GM19463 (cell line): ENCODE data around the gene BLOC1S1.
A peak's percentile ranks its signal among the peaks of the same experiment; 100 is the strongest.

Experiments used
- ATAC-seq: cut with Tn5 transposase; IDR thresholded peaks from one replicate; pipeline ENCODE4 v1.9.1; 2021; ENCODE audit warnings: mild to moderate bottlenecking, moderate library complexity; ENCODE audit not compliant: unreplicated experiment

The BLOC1S1 gene

DNA sequence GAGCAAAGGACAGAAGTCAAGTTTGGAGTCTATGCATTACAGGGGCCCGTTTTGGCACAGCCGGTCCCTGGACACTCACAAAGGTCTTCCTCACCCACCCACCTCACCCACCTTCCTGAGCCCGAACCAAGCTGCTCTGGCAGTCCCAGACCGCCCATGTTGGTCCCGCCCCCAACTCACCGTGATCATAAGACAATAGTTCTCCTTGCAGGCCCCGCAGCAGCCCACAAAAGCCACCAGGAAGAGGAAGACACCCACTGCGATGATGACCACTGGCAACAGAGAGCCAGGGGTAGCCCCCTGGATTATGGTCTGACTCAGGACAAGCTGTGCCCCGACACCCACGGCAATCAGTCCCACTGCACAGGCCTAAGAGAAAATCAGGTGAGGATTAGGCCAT, 11.1 kb downstream of the BLOC1S1 start:
- ATAC-seq: no peak

DNA sequence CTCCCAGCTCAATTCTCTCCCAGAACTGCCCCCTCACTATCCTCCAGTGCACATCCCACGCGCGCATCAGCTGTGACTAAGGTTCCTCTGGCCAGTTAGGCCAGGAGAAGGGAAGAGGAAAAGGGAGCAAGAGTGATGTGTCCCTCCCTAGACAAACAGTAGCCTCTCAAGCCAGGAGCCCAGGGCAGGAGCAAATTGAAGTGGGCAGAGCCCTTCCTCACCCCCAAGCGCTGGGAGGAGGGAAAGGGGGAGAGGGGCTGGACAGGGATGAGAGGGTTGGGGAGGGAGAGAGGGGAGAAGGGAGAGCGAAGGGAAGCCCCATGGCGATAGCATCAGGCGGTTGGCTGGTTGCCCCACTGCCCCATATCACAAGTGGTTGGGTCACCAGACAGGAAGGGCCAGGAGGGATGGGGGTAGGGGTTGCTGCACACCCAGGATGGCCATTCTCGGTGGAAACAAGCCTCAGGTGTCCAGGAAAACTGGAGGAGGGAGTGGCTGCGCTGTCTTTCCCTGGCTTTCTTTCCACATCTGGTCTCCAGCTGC, 11.9 kb downstream of the BLOC1S1 start:
- no peak for ATAC-seq

- ATAC-seq: peak; percentile 16
Measured at GRCh38 chr12:55728186-55728938, 12.5 kb downstream of the BLOC1S1 start.

DNA sequence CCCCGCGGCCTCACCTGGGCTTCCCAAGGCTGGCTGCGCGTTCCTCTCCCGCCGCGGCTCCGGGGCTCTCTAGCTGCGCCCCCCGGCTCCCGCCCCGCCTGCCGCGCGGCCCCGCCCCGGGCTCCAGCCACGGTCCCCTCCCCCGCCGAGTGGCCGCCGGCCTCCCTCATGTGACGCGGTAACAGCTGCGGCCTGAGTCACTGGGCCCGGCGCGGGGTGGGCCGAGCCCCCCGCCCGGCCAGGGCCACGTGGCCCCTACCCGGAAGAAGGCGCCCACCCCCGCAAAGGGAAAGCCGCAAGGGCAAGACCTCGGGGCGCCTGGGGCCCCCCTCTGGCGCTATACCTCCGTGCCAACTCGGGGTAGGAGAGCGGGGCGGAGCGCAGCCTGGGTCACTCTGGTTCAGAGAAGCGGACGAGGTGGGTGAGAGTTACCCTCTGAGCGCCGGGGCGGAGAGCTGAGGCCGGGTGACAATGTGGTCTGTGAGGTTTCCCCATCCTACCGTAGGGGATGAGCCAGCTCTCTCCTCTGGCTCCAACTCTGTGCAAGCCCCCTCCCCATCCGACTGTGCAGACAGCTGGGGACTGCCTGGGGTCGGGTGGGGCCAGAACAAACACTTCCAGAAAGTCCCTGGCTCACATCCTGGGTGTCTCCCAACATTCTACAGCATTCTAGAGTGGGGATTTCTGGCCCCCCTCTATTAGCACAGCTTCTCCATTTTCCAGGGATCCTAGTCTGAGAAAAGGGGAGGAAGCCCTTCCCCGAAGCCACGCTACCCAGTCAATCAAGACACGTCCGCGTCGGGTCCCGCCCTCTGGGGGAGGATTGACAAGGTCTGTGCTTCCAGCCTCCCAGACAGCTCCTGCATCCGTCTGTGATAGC, 13.3 kb downstream of the BLOC1S1 start, which contains the start of gene CD63:
CD63 (minus strand) TSS at position 71 of the 880 bp plus-strand sequence. CDS start 668 bp downstream, outside the sequence.
- peak; percentile 63 for ATAC-seq

DNA sequence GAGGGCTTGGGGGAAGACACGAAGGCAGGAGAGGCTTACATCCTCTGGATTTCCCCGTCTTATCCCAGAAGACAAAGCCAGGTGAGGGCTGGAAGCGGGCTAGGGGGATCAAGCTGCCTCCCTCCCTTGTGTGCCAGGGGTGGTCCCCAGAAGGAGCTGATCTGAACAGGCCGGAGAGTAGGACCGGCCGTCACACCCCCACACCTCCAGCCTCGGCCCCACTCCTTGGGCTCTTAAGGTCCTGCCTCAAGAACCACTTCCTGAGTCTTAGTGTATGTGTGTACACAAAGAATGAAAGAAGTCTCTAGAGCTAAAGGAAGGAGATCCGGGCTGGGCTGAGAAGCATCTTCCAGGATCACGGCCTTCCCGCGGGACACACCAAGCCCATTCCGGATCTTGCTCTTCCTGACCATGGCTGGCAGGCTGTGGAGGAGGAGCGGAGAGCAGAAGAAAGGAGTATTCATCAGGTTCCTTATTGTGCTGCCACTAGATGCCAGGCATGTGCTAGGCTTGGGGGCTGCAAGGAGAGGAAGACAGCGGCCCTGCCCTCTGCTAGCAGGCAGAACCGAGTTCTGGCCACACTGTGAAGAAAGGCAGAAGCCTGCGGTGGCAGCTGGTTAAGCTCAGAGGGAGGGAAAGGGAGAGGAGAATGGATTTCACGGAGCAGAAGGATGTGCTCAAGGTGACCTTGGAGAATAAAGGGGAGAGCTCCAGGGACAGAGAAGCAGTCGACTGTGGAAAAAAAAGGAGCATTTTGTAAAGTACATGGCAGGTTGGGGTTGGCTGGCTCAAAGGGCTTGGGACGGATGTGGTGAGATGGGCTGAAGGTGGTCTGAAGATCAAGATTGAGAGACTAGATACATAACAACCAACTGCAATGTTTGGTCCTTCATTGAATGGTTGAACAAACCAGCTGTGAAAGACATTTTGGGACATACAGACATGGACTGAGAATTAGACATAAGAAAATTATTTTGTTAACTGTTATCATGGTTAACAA, 14.3 kb downstream of the BLOC1S1 start:
- ATAC-seq: peak; percentile 36

DNA sequence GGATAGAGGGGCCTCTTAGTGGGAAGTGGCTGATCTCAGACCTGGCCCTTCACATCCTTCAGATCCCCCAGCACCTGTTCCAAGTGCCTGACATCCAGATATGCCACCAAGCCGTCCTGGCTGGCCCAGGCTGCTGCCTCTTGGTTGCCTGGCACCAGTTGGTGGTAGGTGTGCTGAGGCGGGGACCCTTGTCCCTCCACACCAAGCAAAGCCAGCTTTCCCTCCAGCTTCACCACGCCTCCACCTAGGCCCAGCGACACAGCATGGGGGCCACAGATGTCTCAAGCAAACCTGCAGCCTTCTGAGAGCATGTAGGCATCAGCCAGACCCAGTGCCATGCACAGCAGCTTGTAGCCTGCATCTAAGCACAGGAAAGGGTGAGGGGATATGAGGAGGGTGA, 16.4 kb downstream of the BLOC1S1 start:
- no peak for ATAC-seq

DNA sequence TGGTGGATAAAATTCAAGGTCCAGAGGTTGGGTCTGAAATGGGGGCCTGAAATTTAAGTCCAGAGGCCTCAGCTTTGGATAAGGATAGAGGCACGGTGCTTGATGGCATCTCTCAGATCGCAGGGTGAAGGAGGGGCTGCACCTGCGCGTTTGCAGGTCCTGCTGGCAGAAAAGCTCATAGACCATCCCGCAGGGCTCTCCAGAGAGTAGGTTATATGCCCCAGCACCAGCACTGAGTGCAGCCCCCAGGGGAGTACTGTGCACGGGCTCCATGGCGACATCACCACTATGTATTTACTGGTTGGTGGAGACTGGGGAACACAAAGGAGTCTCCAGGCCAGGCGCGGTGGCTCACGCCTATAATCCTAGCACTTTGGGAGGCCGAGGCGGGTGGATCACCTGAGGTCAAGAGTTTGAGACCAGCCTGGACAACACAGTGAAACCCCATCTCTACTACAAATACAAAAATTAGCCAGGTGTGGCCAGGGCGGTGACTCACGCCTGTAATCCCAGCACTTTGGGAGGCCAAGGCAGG, 17.2 kb downstream of the BLOC1S1 start:
- ATAC-seq: no peak

GRCh38 chr12:55733858-55734257, 18.0 kb downstream of the BLOC1S1 start:
- ATAC-seq: no peak

DNA sequence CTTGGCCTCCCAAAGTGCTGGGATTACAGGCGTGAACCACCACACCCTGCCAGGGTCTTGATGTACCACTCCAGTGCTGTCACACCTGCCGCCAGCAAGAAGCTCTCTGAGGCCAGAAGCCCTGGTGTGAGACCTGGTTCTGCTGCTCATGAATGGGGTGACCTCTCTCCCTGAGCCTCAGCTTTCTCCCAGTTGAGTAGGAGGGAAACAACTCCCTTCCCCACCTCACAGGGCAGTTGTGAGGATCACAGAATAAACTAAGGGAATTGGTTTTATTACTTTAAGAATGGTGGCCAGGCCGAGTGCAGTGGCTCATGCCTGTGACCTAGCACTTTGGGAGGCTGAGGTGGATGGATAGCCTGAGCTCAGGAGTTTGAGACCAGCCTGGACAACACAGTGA, 18.7 kb downstream of the BLOC1S1 start:
- no peak for ATAC-seq

GRCh38 chr12:55736076-55736475, 20.2 kb downstream of the BLOC1S1 start:
- ATAC-seq: no peak

DNA sequence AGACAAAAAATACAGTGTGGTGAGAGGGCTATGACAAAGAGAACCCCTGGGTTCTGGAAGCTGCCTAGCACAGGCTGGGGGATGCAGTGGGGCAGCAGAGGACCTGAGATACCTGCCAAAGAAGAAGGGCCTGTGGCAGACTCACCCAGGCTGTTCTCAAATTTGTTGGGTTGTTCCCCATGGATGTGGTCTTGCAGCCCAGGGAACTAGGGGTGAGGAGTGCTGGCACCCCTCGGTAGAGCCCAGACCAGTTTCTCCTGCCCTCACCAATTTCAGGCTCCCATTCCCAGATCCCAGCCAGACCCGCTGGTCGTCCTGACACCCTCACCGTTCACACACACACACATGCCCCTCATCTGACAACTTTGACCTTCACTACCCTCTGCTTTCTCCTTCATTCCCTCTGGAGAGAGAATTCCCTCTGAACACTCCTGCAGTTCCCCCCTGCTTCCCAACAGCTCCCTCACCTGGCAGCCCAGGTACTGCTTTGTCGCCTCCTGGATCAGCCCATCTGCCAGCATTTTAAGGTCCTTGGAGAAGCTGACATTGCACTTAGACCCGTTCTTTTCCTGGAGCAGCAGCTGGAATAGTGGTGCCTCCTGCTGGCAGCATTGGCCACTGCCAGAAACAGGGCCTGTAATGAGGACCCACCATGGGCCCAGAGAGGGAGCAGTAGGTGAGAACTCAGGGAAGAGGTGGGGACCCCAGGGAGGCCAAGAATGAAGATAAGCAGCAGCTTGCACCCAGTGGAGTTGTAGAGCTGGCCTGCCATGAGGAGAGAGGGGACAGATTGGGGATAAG, 21.1 kb downstream of the BLOC1S1 start:
- no peak for ATAC-seq

- ATAC-seq: peak; percentile 6
Measured at GRCh38 chr12:55737581-55738122, 21.8 kb downstream of the BLOC1S1 start.

- peak; percentile 80 for ATAC-seq
Measured at GRCh38 chr12:55738123-55739024, 22.5 kb downstream of the BLOC1S1 start.

DNA sequence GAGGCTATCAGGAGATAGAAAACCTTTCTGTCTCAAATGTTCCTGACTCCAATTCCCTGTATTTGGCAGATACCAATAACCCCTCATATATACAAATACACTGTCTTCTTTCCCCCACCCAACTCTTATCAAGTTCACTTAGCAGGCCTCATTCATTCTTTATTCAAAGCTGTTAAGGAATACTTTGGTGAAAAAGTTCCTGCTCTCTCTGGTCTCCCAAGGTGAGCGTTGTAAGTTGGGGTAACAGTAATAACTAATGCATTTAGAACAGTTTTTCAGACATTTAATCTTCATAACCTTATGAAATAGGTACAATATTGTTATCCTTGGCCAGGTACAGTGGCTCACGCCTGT, 23.2 kb downstream of the BLOC1S1 start:
- no peak for ATAC-seq

DNA sequence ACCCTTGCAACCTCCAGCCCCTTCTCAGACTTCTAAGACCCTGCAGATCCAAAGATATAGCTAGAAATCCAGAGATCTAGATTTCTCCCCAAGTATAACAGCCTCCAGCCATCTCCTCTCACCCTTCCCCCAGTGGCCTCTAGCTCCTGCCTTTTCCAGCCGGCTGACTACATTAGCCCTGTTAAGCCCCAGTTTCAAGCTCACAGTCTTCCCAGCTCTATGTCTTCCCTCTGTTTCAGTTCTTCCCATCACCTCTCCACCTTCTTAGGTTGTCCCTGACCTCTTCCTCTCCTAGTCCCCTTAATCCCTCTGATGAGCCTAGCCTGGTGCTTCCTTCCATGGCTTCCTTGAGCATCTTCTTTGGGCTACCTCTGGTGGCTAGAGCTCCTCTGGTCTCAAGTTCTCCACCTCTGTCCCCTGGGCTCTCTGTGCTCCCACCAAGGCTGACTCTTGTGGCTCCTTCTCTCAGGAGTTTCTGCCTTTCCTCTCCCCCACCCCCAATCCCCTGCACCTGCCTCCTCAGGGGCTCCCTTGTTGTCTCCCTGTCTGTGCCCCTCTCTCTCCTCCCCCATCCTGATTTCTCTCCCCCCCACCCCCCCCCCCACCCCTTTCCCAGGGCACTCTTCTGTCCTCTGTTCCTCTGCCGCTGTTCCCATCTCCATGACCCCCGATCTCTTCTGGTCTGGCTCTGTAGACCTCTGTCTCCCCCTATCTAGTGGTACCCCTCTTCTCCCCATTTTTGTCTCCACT, 26.3 kb downstream of the BLOC1S1 start:
- no peak for ATAC-seq

- ATAC-seq: peak; percentile 36
Measured at GRCh38 chr12:55742719-55743405, 27.0 kb downstream of the BLOC1S1 start, which contains the start of gene GDF11. Gene GDF11, plus strand, starts transcription at chr12:55743122. Its CDS starts 195 bp downstream, at chr12:55743317.
